K562 (cell line): ENCODE data around the gene ARHGAP8. TPM values are rescaled to one million over a fixed set of nuclear protein-coding genes. Genes with fewer than 3 reads are reported as not detected.

Source experiments
- CBX3 ChIP-seq, 2 experiments: IDR thresholded peaks; 1 replicate in 1 of 2; 2 replicates in 1 of 2; pipeline ENCODE4 v1.6.1; 2012; ENCODE audit warnings: inconsistent platforms in 2 of 2, low read length in 2 of 2, borderline replicate concordance in 1 of 2, control low read depth in 1 of 2
- HNRNPH1 ChIP-seq: fragments of 200-400 bp; formaldehyde crosslinking; optimal IDR thresholded peaks from 2 replicates; pipeline ENCODE3; 2017; ENCODE audit warnings: low read depth, mild to moderate bottlenecking, low read length, moderate library complexity
- LARP7 ChIP-seq: fragments of 450-650 bp; IDR thresholded peaks from 2 replicates; pipeline ENCODE4 v1.6.1; 2016
- NR2C2 ChIP-seq, 2 experiments: fragments of 200-800 bp in 1 of 2; sonication (Bioruptor generic) in 1 of 2; sonication (generic) in 1 of 2; formaldehyde crosslinking in 1 of 2; IDR thresholded peaks; 2 replicates each; pipeline versions ENCODE4 v1.6.1 to v1.8.0; 2016 to 2022; ENCODE audit warnings: mild to moderate bottlenecking in 1 of 2, missing compliant biosample characterization in 1 of 2, missing genetic modification characterization in 1 of 2, missing genetic modification reagents in 1 of 2
- PHF8 ChIP-seq: fragments of 200-600 bp; sonication (generic); IDR thresholded peaks from 2 replicates; pipeline ENCODE4 v1.6.1; 2012; ENCODE audit warnings: mixed run types, mild to moderate bottlenecking, inconsistent platforms, low read length, moderate library complexity, borderline replicate concordance
- STAT5B ChIP-seq: fragments of 250-450 bp; sonication (Bioruptor Pico); IDR thresholded peaks from 2 replicates; pipeline ENCODE4 v1.8.0; 2021; ENCODE audit warnings: mild to moderate bottlenecking, inconsistent platforms
- ZC3H8 ChIP-seq: fragments of 450-650 bp; IDR thresholded peaks from 2 replicates; pipeline ENCODE4 v1.6.1; 2017
- ZNF449 ChIP-seq: fragments of 250-450 bp; sonication (Bioruptor Pico); IDR thresholded peaks from 2 replicates; pipeline ENCODE4 v1.8.0; 2022; ENCODE audit warnings: moderate library complexity, mild to moderate bottlenecking, inconsistent platforms
- polyA plus RNA-seq, 8 experiments: library from polyadenylated mRNA; depleted of rRNA in 4 of 8; stranded (reverse) in 5 of 8; unstranded in 3 of 8; fragments of >200 nt; fragmentation: Nextera tagmentation in 2 of 8; fragmentation: Illumina TruSeq in 1 of 8; extraction: Ambion mirVana in 2 of 8; extraction: Trizol in 1 of 8; gene quantifications; 2 replicates each; pipeline versions ENCODE4 v1.2.1 to v1.2.3, GENCODE V29; 2011 to 2014; ENCODE audit warnings: inconsistent platforms in 1 of 8, missing spikeins in 1 of 8
- total RNA-seq, 7 experiments: library from RNA; depleted of rRNA in 6 of 7; stranded (reverse); fragments of >200 nt in 6 of 7; fragmentation: Illumina TruSeq in 2 of 7; extraction: Trizol in 2 of 7; gene quantifications; 2 replicates each; pipeline versions ENCODE4 v1.2.1 to v1.2.3, GENCODE V29; 2011 to 2021; ENCODE audit warnings: low replicate concordance in 1 of 7
- TF ChIP-seq, protein P1 (sequence below): fragments of 250-450 bp; sonication (Bioruptor Pico); IDR thresholded peaks from 2 replicates; pipeline ENCODE4 v1.4.0; 2020; ENCODE audit warnings: mild to moderate bottlenecking, moderate library complexity
- TF ChIP-seq, protein P2 (sequence below): fragments of 250-450 bp; sonication (Bioruptor Pico); IDR thresholded peaks from 2 replicates; pipeline ENCODE4 v1.4.0; 2020; ENCODE audit warnings: mild to moderate bottlenecking, moderate library complexity

ARHGAP8 gene
- total and polyA plus RNA-seq, 9 of the 15 experiments (the other 6 are each of a cell fraction or from before 2014, with no cell fraction given): 0.15 to 2.2 (median 0.62) TPM

DNA sequence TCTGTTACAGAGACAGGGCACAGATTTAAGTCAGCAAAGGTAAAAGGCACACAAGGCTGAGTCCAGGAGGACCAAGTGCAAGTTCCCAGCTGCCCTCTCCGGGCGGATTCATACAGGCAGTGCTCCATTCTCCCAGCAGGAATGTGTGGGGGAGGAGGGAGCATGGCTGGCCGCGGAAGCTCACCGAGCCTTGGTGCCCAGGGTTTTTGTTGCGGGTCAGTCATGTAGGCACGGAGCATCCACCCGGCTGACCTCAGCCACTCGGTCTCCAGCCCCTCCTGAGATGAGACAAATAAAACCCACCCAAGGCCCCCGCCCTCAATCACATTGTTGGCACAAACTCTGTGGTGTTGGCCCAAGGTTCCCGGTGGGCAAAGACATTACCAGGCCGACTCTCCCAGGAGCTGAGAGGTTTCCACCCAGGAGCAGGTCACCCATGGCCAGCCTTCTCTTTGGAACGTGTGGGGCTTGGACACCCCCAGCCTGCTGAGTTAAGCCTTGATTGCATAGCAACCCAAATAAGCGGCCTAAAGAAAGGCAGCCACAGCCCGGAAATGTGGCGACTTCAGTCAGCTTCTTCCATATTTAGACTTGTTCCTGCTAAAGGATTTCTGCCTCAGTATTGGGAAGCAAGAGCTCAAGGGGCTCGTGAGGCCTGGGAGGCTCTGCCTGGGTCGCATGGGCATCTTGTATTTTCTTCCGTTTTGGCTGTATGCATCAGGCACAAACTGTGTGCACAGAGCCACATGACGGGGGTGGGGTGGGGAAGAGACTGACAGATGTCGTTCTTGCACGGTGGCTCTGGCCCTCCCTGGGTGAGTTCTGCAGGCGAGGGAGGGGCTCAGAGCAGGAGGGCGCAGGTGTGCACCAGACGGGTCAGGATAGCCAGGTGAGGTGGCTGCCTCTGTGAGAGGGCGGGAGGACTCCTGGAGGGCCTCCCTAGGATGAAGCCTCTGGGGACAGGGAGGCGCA is 63.0 kb downstream of the ARHGAP8 start (continued):
- no peak for TF ChIP-seq ZC3H8
- TF ChIP-seq, protein P1, sequence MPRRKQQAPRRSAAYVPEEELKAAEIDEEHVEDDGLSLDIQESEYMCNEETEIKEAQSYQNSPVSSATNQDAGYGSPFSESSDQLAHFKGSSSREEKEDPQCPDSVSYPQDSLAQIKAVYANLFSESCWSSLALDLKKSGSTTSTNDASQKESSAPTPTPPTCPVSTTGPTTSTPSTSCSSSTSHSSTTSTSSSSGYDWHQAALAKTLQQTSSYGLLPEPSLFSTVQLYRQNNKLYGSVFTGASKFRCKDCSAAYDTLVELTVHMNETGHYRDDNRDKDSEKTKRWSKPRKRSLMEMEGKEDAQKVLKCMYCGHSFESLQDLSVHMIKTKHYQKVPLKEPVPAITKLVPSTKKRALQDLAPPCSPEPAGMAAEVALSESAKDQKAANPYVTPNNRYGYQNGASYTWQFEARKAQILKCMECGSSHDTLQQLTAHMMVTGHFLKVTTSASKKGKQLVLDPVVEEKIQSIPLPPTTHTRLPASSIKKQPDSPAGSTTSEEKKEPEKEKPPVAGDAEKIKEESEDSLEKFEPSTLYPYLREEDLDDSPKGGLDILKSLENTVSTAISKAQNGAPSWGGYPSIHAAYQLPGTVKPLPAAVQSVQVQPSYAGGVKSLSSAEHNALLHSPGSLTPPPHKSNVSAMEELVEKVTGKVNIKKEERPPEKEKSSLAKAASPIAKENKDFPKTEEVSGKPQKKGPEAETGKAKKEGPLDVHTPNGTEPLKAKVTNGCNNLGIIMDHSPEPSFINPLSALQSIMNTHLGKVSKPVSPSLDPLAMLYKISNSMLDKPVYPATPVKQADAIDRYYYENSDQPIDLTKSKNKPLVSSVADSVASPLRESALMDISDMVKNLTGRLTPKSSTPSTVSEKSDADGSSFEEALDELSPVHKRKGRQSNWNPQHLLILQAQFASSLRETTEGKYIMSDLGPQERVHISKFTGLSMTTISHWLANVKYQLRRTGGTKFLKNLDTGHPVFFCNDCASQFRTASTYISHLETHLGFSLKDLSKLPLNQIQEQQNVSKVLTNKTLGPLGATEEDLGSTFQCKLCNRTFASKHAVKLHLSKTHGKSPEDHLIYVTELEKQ: no peak
- TF ChIP-seq, protein P2, sequence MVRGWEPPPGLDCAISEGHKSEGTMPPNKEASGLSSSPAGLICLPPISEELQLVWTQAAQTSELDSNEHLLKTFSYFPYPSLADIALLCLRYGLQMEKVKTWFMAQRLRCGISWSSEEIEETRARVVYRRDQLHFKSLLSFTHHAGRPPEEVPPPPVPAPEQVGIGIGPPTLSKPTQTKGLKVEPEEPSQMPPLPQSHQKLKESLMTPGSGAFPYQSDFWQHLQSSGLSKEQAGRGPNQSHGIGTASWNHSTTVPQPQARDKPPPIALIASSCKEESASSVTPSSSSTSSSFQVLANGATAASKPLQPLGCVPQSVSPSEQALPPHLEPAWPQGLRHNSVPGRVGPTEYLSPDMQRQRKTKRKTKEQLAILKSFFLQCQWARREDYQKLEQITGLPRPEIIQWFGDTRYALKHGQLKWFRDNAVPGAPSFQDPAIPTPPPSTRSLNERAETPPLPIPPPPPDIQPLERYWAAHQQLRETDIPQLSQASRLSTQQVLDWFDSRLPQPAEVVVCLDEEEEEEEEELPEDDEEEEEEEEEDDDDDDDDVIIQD (CRISPR knock-in tag): no peak
- no peak for TF ChIP-seq LARP7
- no peak for TF ChIP-seq CBX3 (IDR thresholded peaks at IDR 0.05; ENCODE audit: borderline replicate concordance in 1 of 2, low read length in 2 of 2)
- no peak for TF ChIP-seq NR2C2 (CRISPR knock-in tag; IDR thresholded peaks at IDR 0.05)
- TF ChIP-seq NR2C2 (tag; IDR thresholded peaks at IDR 0.05): no peak
- TF ChIP-seq STAT5B (CRISPR knock-in tag): no peak
- TF ChIP-seq ZNF449 (CRISPR knock-in tag): no peak
- TF ChIP-seq HNRNPH1: no peak
- no peak for TF ChIP-seq PHF8
- TF ChIP-seq, all 486 proteins: peak for 0
